NB4 (cell line): ENCODE results near the gene ASB1.

Source experiments
- MYC ChIP-seq: IDR thresholded peaks from 2 replicates; pipeline ENCODE4 v1.6.1; 2011; ENCODE audit warnings: low read depth, low read length
- POLR2A ChIP-seq: IDR thresholded peaks from 2 replicates; pipeline ENCODE4 v1.6.1; 2011; ENCODE audit warnings: mild to moderate bottlenecking; ENCODE audit not compliant: insufficient read length; ENCODE audit errors: extremely low read depth
- TF ChIP-seq, protein P1 (sequence below): IDR thresholded peaks from one replicate; pipeline ENCODE4 v1.5.1; 2012; ENCODE audit warnings: low read depth, low read length
- TF ChIP-seq, protein P2 (sequence below): IDR thresholded peaks from 2 replicates; pipeline ENCODE4 v1.6.1; 2011; ENCODE audit warnings: low read depth, low read length

DNA sequence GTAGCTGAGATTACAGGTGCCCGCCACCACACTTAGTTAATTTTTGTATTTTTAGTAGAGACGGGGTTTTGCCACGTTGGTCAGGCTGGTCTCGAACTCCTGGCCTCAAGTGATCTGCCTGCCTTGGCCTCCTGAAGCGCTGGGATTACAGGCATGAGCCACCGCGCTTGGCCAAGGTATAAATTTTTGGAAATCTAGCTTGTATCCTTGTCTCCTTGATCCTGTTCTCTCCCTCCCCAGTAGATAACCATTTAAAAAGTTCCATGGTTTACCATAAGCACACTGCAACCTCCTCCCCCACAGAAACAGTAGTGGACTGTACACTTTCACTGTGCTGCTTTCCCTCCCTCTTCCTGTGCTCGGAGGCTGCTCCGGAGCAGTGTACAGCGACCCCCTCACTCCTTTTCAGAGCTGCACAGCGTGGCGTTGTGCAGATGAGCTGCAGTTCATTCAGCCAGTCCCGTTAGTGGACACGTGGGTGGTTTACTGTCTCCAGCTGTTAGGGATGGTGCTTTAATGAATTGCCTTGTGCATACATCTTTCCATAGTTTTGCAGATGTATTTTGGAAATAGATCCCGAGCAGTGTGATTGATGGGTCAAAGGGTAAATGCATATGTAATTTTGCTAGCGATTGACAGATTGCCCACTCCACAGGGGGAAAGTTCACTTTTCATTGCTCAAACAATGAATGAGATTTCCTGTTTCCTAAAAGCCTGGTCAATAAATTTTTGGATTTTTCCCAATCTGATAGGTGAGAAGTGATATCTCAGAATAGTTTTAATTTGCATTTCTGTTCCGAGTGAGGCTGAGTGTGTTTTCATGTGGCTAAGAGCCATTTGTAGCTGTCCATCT lies 14.8 kb downstream of the ASB1 start:
- TF ChIP-seq MYC: no peak
- TF ChIP-seq, protein P1, sequence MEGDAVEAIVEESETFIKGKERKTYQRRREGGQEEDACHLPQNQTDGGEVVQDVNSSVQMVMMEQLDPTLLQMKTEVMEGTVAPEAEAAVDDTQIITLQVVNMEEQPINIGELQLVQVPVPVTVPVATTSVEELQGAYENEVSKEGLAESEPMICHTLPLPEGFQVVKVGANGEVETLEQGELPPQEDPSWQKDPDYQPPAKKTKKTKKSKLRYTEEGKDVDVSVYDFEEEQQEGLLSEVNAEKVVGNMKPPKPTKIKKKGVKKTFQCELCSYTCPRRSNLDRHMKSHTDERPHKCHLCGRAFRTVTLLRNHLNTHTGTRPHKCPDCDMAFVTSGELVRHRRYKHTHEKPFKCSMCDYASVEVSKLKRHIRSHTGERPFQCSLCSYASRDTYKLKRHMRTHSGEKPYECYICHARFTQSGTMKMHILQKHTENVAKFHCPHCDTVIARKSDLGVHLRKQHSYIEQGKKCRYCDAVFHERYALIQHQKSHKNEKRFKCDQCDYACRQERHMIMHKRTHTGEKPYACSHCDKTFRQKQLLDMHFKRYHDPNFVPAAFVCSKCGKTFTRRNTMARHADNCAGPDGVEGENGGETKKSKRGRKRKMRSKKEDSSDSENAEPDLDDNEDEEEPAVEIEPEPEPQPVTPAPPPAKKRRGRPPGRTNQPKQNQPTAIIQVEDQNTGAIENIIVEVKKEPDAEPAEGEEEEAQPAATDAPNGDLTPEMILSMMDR: no peak
- no peak for TF ChIP-seq POLR2A
- TF ChIP-seq, protein P2, sequence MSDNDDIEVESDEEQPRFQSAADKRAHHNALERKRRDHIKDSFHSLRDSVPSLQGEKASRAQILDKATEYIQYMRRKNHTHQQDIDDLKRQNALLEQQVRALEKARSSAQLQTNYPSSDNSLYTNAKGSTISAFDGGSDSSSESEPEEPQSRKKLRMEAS: no peak
